ENCODE measurements around the gene TMA16. TPM values are rescaled to one million over a fixed set of nuclear protein-coding genes. Genes with fewer than 3 reads are reported as not detected.

TMA16 gene
- total and polyA plus RNA-seq, 2 of the 8 experiments (the other 6 are each of a cell fraction or from before 2014, with no cell fraction given) = 8.0 to 64.2 TPM

DNA sequence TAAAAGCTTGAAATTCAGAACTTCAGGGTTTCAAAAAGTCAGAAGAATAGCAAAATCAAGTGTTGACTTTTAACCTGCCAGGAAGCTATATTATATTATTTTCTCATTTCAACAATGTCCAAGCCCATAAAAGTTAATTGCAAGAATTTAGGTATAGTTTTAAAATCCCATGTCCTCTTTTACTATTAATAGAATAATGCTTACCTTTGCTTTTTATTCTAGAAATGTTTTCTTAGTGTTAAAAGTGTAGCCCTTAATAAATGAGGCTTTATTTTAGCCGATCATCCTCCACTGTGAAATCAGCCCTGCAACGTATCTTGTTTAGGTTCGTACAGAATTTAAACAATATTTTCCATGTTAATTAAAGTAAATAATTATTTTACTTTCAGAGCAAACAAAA, 31.5 kb downstream of the TMA16 start:
- H3K4ac ChIP-seq (replicated peaks; ENCODE audit: insufficient read length, low read depth, low read length) = no peak overlapping the region
- H3K9me3 ChIP-seq (ENCODE audit: insufficient read depth in 2 of 2, low read depth in 1 of 2, low read length in 1 of 2) = no peaks in the 10 kb centered on the region
- no peak overlapping the region for H3K18ac ChIP-seq (ENCODE audit: extremely low read depth, low read length)
- H3K79me2 ChIP-seq (ENCODE audit: control insufficient read depth in 1 of 2, insufficient read depth in 2 of 2, low read length in 2 of 2) = no peaks in the 10 kb centered on the region
- FAIRE-seq (no peak), DNase-seq (ENCODE audit: low read depth in 1 of 2, low spot score in 2 of 2) (no peak)
- no peak overlapping the region for H3K9ac ChIP-seq (replicated peaks in 1 of 4; ENCODE audit: extremely low read depth in 1 of 4, low read depth in 3 of 4, low read length in 3 of 4)
- no peak overlapping the region for H4K5ac ChIP-seq (ENCODE audit: insufficient read length, low read depth, low read length)
- no peak overlapping the region for H2BK12ac ChIP-seq (ENCODE audit: low read depth, low read length)
- no peak overlapping the region for H2BK5ac ChIP-seq (ENCODE audit: low read depth, low read length)
- H3K4me2 ChIP-seq (ENCODE audit: insufficient read depth in 1 of 2, low read depth in 2 of 2, low read length in 2 of 2) = no peak overlapping the region
- no peak overlapping the region for H4K8ac ChIP-seq (ENCODE audit: extremely low read depth, insufficient read depth, low read length)
- no peak overlapping the region for H2AFZ ChIP-seq (ENCODE audit: low read length)
- ChIA-PET POLR2A (ENCODE audit: partially characterized antibody) (no interaction called here), CTCF (ENCODE audit: partially characterized antibody) (interaction anchor here (0.7 to 2.3 kb wide), 3 partner anchors 10 to 496 kb away, joined by 3 to 7 read pairs (median 4); no protein-coding TSS in a partner anchor)
- 84% methylated on average over 3 of the region's 3 CpGs; no CpG with 5 or more reads in 1 of the 2 experiments for WGBS, 2 experiments (ENCODE audit: extremely low coverage in 1 of 2, insufficient coverage in 1 of 2, insufficient read length in 1 of 2, insufficient replicate concordance in 2 of 2, low coverage in 1 of 2, low lambda C conversion rate in 2 of 2, missing lambda C conversion rate in 1 of 2)
- no peaks in the 10 kb centered on the region for H3K23me2 ChIP-seq (ENCODE audit: low read depth, low read length)
- no peaks in the 10 kb centered on the region for H4K20me1 ChIP-seq (replicated peaks in 1 of 2; ENCODE audit: control insufficient read depth in 1 of 2, insufficient read depth in 2 of 2, low read length in 2 of 2)
- H3K36me3 ChIP-seq (ENCODE audit: control insufficient read depth in 2 of 4, insufficient read depth in 4 of 4, low read length in 3 of 4) = peaks cover under 1 to 81% (median 31%) of the 10 kb centered on the region in 4 experiments
- H3K4me3 ChIP-seq (ENCODE audit: extremely low read depth in 1 of 4, insufficient read depth in 2 of 4, low read depth in 3 of 4, low read length in 4 of 4) = no peak overlapping the region
- peaks cover 2% of the 10 kb centered on the region; the same call in 1 of the 2 replicates for H3K79me1 ChIP-seq (ENCODE audit: low read depth, low read length)
- no peak overlapping the region for H2BK120ac ChIP-seq (replicated peaks; ENCODE audit: low read depth, low read length)
- H3K14ac ChIP-seq (ENCODE audit: insufficient read length) = no peak overlapping the region
- no peak overlapping the region for H3K56ac ChIP-seq (replicated peaks; ENCODE audit: insufficient read length, low read depth, low read length)
- no peak overlapping the region for H3K23ac ChIP-seq (ENCODE audit: insufficient read length)
- H3K4me1 ChIP-seq (replicated peaks in 1 of 4; ENCODE audit: control insufficient read depth in 3 of 4, insufficient read depth in 4 of 4, low read length in 3 of 4) = no peaks in the 10 kb centered on the region
- no peak overlapping the region for H2BK20ac ChIP-seq (ENCODE audit: low read length)
- no peaks in the 10 kb centered on the region for H3K27me3 ChIP-seq (replicated peaks in 1 of 4; ENCODE audit: control insufficient read depth in 3 of 4, extremely low read depth in 1 of 4, insufficient read depth in 3 of 4, low read length in 3 of 4)
- H4K91ac ChIP-seq (replicated peaks; ENCODE audit: insufficient read length, low read length) = no peak overlapping the region
- no peak overlapping the region for H2BK15ac ChIP-seq (ENCODE audit: low read length)
- no peak overlapping the region for H2AK5ac ChIP-seq (ENCODE audit: low read depth, low read length)
- no peak overlapping the region for H3K27ac ChIP-seq (ENCODE audit: low read depth, low read length)
- no peak for TF ChIP-seq RBBP5 (IDR thresholded peaks at IDR 0.05; ENCODE audit: borderline replicate concordance, low read depth, low read length)
- TF ChIP-seq TCF12 (IDR thresholded peaks at IDR 0.05; ENCODE audit: low read depth, low read length) = no peak
- TF ChIP-seq HDAC6 (IDR thresholded peaks at IDR 0.05; ENCODE audit: low read depth, low read length) = no peak
- no peak for TF ChIP-seq RXRA (IDR thresholded peaks at IDR 0.05; ENCODE audit: insufficient read depth, low read depth, low read length)
- no peak for TF ChIP-seq JUND (IDR thresholded peaks at IDR 0.05; ENCODE audit: low read length)
- no peak for TF ChIP-seq SIN3A (conservative IDR thresholded peaks at IDR 0.05 in 1 of 2, IDR thresholded peaks at IDR 0.05 in 1 of 2; ENCODE audit: low read depth in 1 of 2, low read length in 2 of 2)
- TF ChIP-seq CHD1 (IDR thresholded peaks at IDR 0.05; ENCODE audit: low read depth, low read length) = no peak
- TF ChIP-seq SIRT6 (IDR thresholded peaks at IDR 0.05; ENCODE audit: low read length) = no peak
- no peak for TF ChIP-seq KDM4A (IDR thresholded peaks at IDR 0.05; ENCODE audit: low read depth, low read length, severe bottlenecking)
- TF ChIP-seq TAF7 (optimal IDR thresholded peaks at IDR 0.05; ENCODE audit: borderline replicate concordance, low read depth, low read length) = no peak
- TF ChIP-seq RFX5 (IDR thresholded peaks at IDR 0.05; ENCODE audit: borderline replicate concordance, low read depth, low read length) = no peak
- TF ChIP-seq, protein P1, sequence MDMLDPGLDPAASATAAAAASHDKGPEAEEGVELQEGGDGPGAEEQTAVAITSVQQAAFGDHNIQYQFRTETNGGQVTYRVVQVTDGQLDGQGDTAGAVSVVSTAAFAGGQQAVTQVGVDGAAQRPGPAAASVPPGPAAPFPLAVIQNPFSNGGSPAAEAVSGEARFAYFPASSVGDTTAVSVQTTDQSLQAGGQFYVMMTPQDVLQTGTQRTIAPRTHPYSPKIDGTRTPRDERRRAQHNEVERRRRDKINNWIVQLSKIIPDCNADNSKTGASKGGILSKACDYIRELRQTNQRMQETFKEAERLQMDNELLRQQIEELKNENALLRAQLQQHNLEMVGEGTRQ (IDR thresholded peaks at IDR 0.05; ENCODE audit: low read length) = no peak
- no peak for TF ChIP-seq MAFK (IDR thresholded peaks at IDR 0.05; ENCODE audit: low read depth, low read length)
- TF ChIP-seq SIX5 (IDR thresholded peaks at IDR 0.05; ENCODE audit: low read depth, low read length) = no peak
